Measurements from ENCODE around the gene GASK1A.

Gene GASK1A

DNA sequence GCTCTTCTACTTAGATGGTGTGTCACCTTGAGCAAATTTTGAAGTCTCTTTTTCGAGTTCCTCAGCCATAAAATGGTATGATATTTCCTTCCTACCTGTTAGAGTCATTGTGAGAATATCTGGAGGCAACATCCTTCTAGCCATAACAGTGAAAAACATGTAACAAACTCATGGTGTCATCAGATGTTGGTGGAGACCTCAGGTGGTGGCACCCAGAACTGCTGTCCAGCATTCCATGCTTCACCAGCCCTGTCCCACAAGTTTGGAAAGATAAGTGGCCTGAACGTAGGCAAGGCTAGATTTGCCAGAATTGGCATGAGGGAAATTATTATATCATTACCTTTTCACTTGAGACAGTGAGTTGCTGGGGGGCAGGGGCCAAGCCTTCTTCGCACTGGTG lies 30.4 kb downstream of the GASK1A start:
- no peak for ATAC-seq (ENCODE audit: insufficient read depth, low read depth)
- Histone ChIP-seq H2AFZ (ENCODE audit: low read depth, low read length) (no peak overlapping the region), H3K27ac (ENCODE audit: low read length) (no peak overlapping the region)

DNA sequence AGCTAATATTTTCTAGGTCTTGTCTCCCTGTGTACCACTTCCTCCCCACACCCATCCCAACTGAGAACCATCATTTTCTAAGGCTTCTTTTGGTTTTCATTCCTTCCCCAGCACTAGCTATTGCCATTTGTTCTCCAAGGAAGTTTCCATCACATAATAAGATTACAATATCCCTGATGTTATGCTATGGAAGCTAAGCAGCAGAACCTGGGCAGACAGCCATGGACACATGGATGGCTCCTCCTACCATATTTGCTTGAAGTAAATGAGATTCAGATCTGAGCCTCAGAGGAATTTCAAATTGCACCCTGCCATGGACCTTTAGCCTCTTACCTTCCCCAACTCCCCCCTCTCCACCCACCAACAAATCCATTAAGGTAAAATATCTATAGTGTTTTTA lies 31.5 kb downstream of the GASK1A start:
- no peak for ATAC-seq (ENCODE audit: insufficient read depth, low read depth)

More for the DNA sequence above, 30.4 kb downstream of the GASK1A start:
- TF ChIP-seq, protein P1, sequence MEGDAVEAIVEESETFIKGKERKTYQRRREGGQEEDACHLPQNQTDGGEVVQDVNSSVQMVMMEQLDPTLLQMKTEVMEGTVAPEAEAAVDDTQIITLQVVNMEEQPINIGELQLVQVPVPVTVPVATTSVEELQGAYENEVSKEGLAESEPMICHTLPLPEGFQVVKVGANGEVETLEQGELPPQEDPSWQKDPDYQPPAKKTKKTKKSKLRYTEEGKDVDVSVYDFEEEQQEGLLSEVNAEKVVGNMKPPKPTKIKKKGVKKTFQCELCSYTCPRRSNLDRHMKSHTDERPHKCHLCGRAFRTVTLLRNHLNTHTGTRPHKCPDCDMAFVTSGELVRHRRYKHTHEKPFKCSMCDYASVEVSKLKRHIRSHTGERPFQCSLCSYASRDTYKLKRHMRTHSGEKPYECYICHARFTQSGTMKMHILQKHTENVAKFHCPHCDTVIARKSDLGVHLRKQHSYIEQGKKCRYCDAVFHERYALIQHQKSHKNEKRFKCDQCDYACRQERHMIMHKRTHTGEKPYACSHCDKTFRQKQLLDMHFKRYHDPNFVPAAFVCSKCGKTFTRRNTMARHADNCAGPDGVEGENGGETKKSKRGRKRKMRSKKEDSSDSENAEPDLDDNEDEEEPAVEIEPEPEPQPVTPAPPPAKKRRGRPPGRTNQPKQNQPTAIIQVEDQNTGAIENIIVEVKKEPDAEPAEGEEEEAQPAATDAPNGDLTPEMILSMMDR (IDR thresholded peaks at IDR 0.05; ENCODE audit: borderline replicate concordance, extremely low read depth, low read length, poor library complexity, severe bottlenecking), result peak; percentile 24
- TF ChIP-seq EZH2 (IDR thresholded peaks at IDR 0.05; ENCODE audit: borderline replicate concordance, low read depth, low read length, severe bottlenecking), result no peak
- Histone ChIP-seq H4K20me1 (ENCODE audit: insufficient read depth, low read length) (no peaks in the 10 kb centered on the region), H3K4me3 (ENCODE audit: low read depth in 1 of 2, low read length in 2 of 2) (no peak overlapping the region), H3K4me1 (ENCODE audit: insufficient read depth, low read length) (no peaks in the 10 kb centered on the region), H3K27me3 (ENCODE audit: insufficient read depth, low read length, poor library complexity) (no peaks in the 10 kb centered on the region), H3K9me3 (ENCODE audit: insufficient read depth, low read length, severe bottlenecking) (peaks cover 29% of the 10 kb centered on the region), H3K36me3 (ENCODE audit: insufficient read depth, low read length) (no peaks in the 10 kb centered on the region), H3K79me2 (ENCODE audit: insufficient read depth, low read length) (no peaks in the 10 kb centered on the region), H3K4me2 (ENCODE audit: insufficient read depth, low read length) (no peak overlapping the region), H3K9ac (ENCODE audit: low read depth, low read length) (no peak overlapping the region)
- DNase-seq, result no peak

DNA sequence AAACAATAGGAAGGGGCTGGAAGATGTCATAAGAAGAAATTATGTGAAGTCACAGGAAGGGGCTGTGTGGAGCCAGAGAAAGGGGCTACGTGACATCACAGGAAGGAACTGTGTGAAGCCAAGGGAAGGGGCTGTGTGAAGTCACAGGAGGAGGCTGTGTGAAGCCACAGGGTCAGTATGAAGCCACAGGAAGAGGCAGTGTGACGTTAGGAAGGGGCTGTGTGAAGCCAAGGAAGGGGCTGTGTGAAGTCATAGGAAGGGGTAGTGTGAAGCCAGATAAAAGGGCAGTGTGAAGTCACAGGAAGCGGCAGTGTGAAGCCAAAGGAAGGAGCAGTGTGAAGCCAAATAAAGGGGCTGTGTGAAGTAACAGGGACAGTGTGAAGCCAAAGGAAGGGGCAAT lies 32.5 kb downstream of the GASK1A start:
- DNase-seq, result no peak
- no peak for ATAC-seq (ENCODE audit: insufficient read depth, low read depth)
- no peak overlapping the region for H3K4me3 ChIP-seq (ENCODE audit: low read depth in 1 of 2, low read length in 2 of 2)
- peak overlapping the region; percentile 3; the same call in 1 of the 2 replicates for H2AFZ ChIP-seq (ENCODE audit: low read depth, low read length)
- 0 out of 2 replicates have a peak overlapping the region, but pooled peaks have one; percentile 26 for H3K27ac ChIP-seq (ENCODE audit: low read length)
- peaks cover 9% of the 10 kb centered on the region; the same call in 1 of the 2 replicates for H3K4me1 ChIP-seq (ENCODE audit: insufficient read depth, low read length)
- H3K36me3 ChIP-seq (ENCODE audit: insufficient read depth, low read length), result no peaks in the 10 kb centered on the region
- H3K27me3 ChIP-seq (ENCODE audit: insufficient read depth, low read length, poor library complexity), result no peaks in the 10 kb centered on the region
- TF ChIP-seq, protein P1 (IDR thresholded peaks at IDR 0.05; ENCODE audit: borderline replicate concordance, extremely low read depth, low read length, poor library complexity, severe bottlenecking), result no peak
- TF ChIP-seq EZH2 (IDR thresholded peaks at IDR 0.05; ENCODE audit: borderline replicate concordance, low read depth, low read length, severe bottlenecking), result no peak
- H3K9me3 ChIP-seq (ENCODE audit: insufficient read depth, low read length, severe bottlenecking), result peaks cover 49% of the 10 kb centered on the region
- H3K9ac ChIP-seq (ENCODE audit: low read depth, low read length), result no peak overlapping the region
- H3K4me2 ChIP-seq (ENCODE audit: insufficient read depth, low read length), result no peak overlapping the region
- no peaks in the 10 kb centered on the region for H3K79me2 ChIP-seq (ENCODE audit: insufficient read depth, low read length)
- H4K20me1 ChIP-seq (ENCODE audit: insufficient read depth, low read length), result no peaks in the 10 kb centered on the region

More for the DNA sequence above, 31.5 kb downstream of the GASK1A start:
- Histone ChIP-seq H4K20me1 (ENCODE audit: insufficient read depth, low read length) (no peaks in the 10 kb centered on the region), H2AFZ (ENCODE audit: low read depth, low read length) (no peak overlapping the region), H3K79me2 (ENCODE audit: insufficient read depth, low read length) (no peaks in the 10 kb centered on the region), H3K4me2 (ENCODE audit: insufficient read depth, low read length) (no peak overlapping the region), H3K4me1 (ENCODE audit: insufficient read depth, low read length) (no peaks in the 10 kb centered on the region), H3K27ac (ENCODE audit: low read length) (no peak overlapping the region), H3K9ac (ENCODE audit: low read depth, low read length) (no peak overlapping the region), H3K27me3 (ENCODE audit: insufficient read depth, low read length, poor library complexity) (no peaks in the 10 kb centered on the region), H3K4me3 (ENCODE audit: low read depth in 1 of 2, low read length in 2 of 2) (no peak overlapping the region), H3K36me3 (ENCODE audit: insufficient read depth, low read length) (no peaks in the 10 kb centered on the region), H3K9me3 (ENCODE audit: insufficient read depth, low read length, severe bottlenecking) (peaks cover 40% of the 10 kb centered on the region)
- no peak for TF ChIP-seq EZH2 (IDR thresholded peaks at IDR 0.05; ENCODE audit: borderline replicate concordance, low read depth, low read length, severe bottlenecking)
- TF ChIP-seq, protein P1 (IDR thresholded peaks at IDR 0.05; ENCODE audit: borderline replicate concordance, extremely low read depth, low read length, poor library complexity, severe bottlenecking), result no peak
- DNase-seq, result no peak
